Naive thymus-derived CD4-positive, alpha-beta T cell (primary cell): ENCODE results near the gene PRSS22. TPM values are rescaled to one million over a fixed set of nuclear protein-coding genes. Genes with fewer than 3 reads are reported as not detected.

Source experiments
- ATAC-seq: fragments of 150-1000 bp; cut with Tn5 transposase; 2 replicates; pipeline ENCODE4 v1.10.0; 2021; ENCODE audit warnings: mild to moderate bottlenecking, moderate library complexity
- CTCF ChIA-PET: fragments of 350-600 bp; sonication (Branson Sonifier 250); formaldehyde crosslinking; loops from one replicate; lab custom pipeline; 2021; ENCODE audit warnings: antibody characterized with exemption; lab: Charles Lee
- POLR2A ChIA-PET: fragments of 350-600 bp; sonication (Branson Sonifier 250); formaldehyde crosslinking; loops from one replicate; lab custom pipeline; 2021; ENCODE audit warnings: antibody characterized with exemption, inconsistent platforms; lab: Charles Lee
- DNase-seq, 9 donors: peaks; one replicate each; pipeline versions ENCODE4 v3.0.0 to v3.0.0-alpha.2; 2020 to 2022; ENCODE audit warnings: mixed read lengths in 1 of 9
- H3K27ac ChIP-seq: one replicate; pipeline ENCODE4 v1.7.0; 2013; ENCODE audit warnings: mild to moderate bottlenecking, low read depth, low read length, moderate library complexity
- H3K27me3 ChIP-seq, 2 donors: one replicate each; pipeline ENCODE4 v1.7.0; 2013; ENCODE audit warnings: low read length in 2 of 2, mild to moderate bottlenecking in 2 of 2, moderate library complexity in 2 of 2; ENCODE audit not compliant: control insufficient read depth in 2 of 2, insufficient read depth in 2 of 2
- H3K36me3 ChIP-seq, 3 experiments: 1 replicate in 2 of 3; 2 replicates in 1 of 3; pipeline ENCODE4 v1.7.0; 2013; ENCODE audit warnings: low read length in 3 of 3, mild to moderate bottlenecking in 3 of 3, moderate library complexity in 1 of 3; ENCODE audit not compliant: insufficient read depth in 3 of 3, control insufficient read depth in 2 of 3
- H3K4me1 ChIP-seq, 2 donors: one replicate each; pipeline ENCODE4 v1.7.0; 2013; ENCODE audit warnings: low read length in 2 of 2, mild to moderate bottlenecking in 2 of 2, moderate library complexity in 1 of 2; ENCODE audit not compliant: control insufficient read depth in 2 of 2, insufficient read depth in 2 of 2
- H3K4me3 ChIP-seq: 2 replicates; pipeline ENCODE4 v1.7.0; 2013; ENCODE audit warnings: mild to moderate bottlenecking, low read length
- H3K9me3 ChIP-seq, 3 experiments: 1 replicate in 2 of 3; 2 replicates in 1 of 3; pipeline ENCODE4 v1.7.0; 2013; ENCODE audit warnings: low read length in 3 of 3; ENCODE audit not compliant: control insufficient read depth in 2 of 3
- H3K27ac Mint-ChIP-seq, 9 donors: one replicate each; pipeline ENCODE4 v1.8.0; 2020 to 2022; ENCODE audit warnings: mixed read lengths in 9 of 9, mild to moderate bottlenecking in 8 of 9, moderate library complexity in 5 of 9, inconsistent platforms in 2 of 9
- H3K27me3 Mint-ChIP-seq, 5 donors: one replicate each; pipeline ENCODE4 v1.8.0; 2021 to 2022; ENCODE audit warnings: mixed read lengths in 5 of 5, mild to moderate bottlenecking in 1 of 5
- H3K36me3 Mint-ChIP-seq, 5 donors: one replicate each; pipeline ENCODE4 v1.8.0; 2020 to 2022; ENCODE audit warnings: mixed read lengths in 5 of 5, mild to moderate bottlenecking in 3 of 5, inconsistent platforms in 1 of 5
- H3K4me1 Mint-ChIP-seq, 7 donors: one replicate each; pipeline ENCODE4 v1.8.0; 2020 to 2022; ENCODE audit warnings: mixed read lengths in 7 of 7, mild to moderate bottlenecking in 3 of 7, inconsistent platforms in 1 of 7
- H3K4me3 Mint-ChIP-seq, 10 donors: one replicate each; pipeline ENCODE4 v1.8.0; 2020 to 2022; ENCODE audit warnings: mild to moderate bottlenecking in 10 of 10, mixed read lengths in 10 of 10, moderate library complexity in 6 of 10, inconsistent platforms in 2 of 10
- H3K9me3 Mint-ChIP-seq, 11 donors: one replicate each; pipeline ENCODE4 v1.8.0; 2020 to 2022; ENCODE audit warnings: mixed read lengths in 11 of 11, mild to moderate bottlenecking in 4 of 11, inconsistent platforms in 1 of 11, moderate library complexity in 1 of 11
- intact Hi-C, 2 donors: fragments of 100-400 bp; cut with micrococcal nuclease; formaldehyde crosslinking; loops; one replicate each; pipeline ENCODE4 v1.15.1; 2023
- polyA plus RNA-seq, 2 donors: library from polyadenylated mRNA; unstranded; fragments of 300-500 nt; fragmentation: Illumina TruSeq; gene quantifications; one replicate each; pipeline ENCODE4 v1.2.3, GENCODE V29; 2021
- total RNA-seq, 6 experiments: library from RNA in 5 of 6; stranded (reverse) in 5 of 6; gene quantifications; 1 replicate in 5 of 6; 2 replicates in 1 of 6; pipeline ENCODE4 v1.2.3 and lab custom pipeline; 2021 to 2026

The PRSS22 gene
- total and polyA plus RNA-seq, 7 experiments from 2014 or later: 0.59 to 0.72 TPM; not detected in 5

- Mint-ChIP-seq H3K4me1 (no peaks in the 10 kb centered on the region), H3K9me3 (no peaks in the 10 kb centered on the region), H3K4me3 (no peak overlapping the region), H3K27ac (no peak overlapping the region), H3K27me3 (no peaks in the 10 kb centered on the region), H3K36me3 (no peaks in the 10 kb centered on the region)
- Histone ChIP-seq H3K27me3 (no peaks in the 10 kb centered on the region), H3K9me3 (no peaks in the 10 kb centered on the region), H3K4me3 (no peak overlapping the region), H3K36me3 (peaks cover 0 to 36% (median 0%) of the 10 kb centered on the region in 3 experiments), H3K4me1 (no peaks in the 10 kb centered on the region), H3K27ac (no peak overlapping the region)
- ChIA-PET CTCF (no interaction called here), POLR2A (no interaction called here)
- DNase-seq: no peak
- ATAC-seq: no peak
- intact Hi-C loops: no loop called here
These were observed 39.1 kb upstream of the PRSS22 start for GRCh38 chr16:2897110-2897509.

GRCh38 chr16:2896480-2897010, 38.6 kb upstream of the PRSS22 start:
- intact Hi-C loops: no loop called here
- no peaks in the 10 kb centered on the region for H3K4me1 Mint-ChIP-seq
- no peak for DNase-seq
- Histone ChIP-seq H3K4me3 (no peak overlapping the region), H3K36me3 (peaks cover 0 to 36% (median 0%) of the 10 kb centered on the region in 3 experiments), H3K27me3 (no peaks in the 10 kb centered on the region), H3K9me3 (no peaks in the 10 kb centered on the region), H3K27ac (no peak overlapping the region), H3K4me1 (no peaks in the 10 kb centered on the region)
- no peaks in the 10 kb centered on the region for H3K9me3 Mint-ChIP-seq
- H3K27me3 Mint-ChIP-seq: no peaks in the 10 kb centered on the region
- POLR2A ChIA-PET: no interaction called here
- CTCF ChIA-PET: no interaction called here
- H3K4me3 Mint-ChIP-seq: no peak overlapping the region
- no peak for ATAC-seq
- no peak overlapping the region for H3K27ac Mint-ChIP-seq
- no peaks in the 10 kb centered on the region for H3K36me3 Mint-ChIP-seq

GRCh38 chr16:2895813-2896212, 37.8 kb upstream of the PRSS22 start:
- Mint-ChIP-seq H3K4me3 (no peak overlapping the region), H3K9me3 (no peaks in the 10 kb centered on the region), H3K36me3 (no peaks in the 10 kb centered on the region), H3K4me1 (no peaks in the 10 kb centered on the region), H3K27ac (no peak overlapping the region), H3K27me3 (no peaks in the 10 kb centered on the region)
- no peaks in the 10 kb centered on the region for H3K9me3 ChIP-seq
- no peaks in the 10 kb centered on the region for H3K27me3 ChIP-seq
- ChIA-PET CTCF (no interaction called here), POLR2A (no interaction called here)
- H3K4me3 ChIP-seq: no peak overlapping the region
- H3K36me3 ChIP-seq: peaks cover 0 to 36% (median 0%) of the 10 kb centered on the region in 3 experiments
- intact Hi-C loops: no loop called here
- no peak for DNase-seq
- no peak for ATAC-seq
- no peak overlapping the region for H3K27ac ChIP-seq
- H3K4me1 ChIP-seq: no peaks in the 10 kb centered on the region

- no peak overlapping the region for H3K27ac ChIP-seq
- no peaks in the 10 kb centered on the region for H3K4me1 ChIP-seq
- POLR2A ChIA-PET: interaction anchor here (1.0 kb wide), 1 partner anchor 11 kb away, joined by 3 read pairs; the partner anchor contains the start of gene FLYWCH2
- H3K36me3 Mint-ChIP-seq: no peaks in the 10 kb centered on the region
- intact Hi-C loops: no loop called here
- H3K27me3 ChIP-seq: no peaks in the 10 kb centered on the region
- ATAC-seq: no peak
- H3K36me3 ChIP-seq: peaks cover 0 to 36% (median 0%) of the 10 kb centered on the region in 3 experiments
- no peaks in the 10 kb centered on the region for H3K27me3 Mint-ChIP-seq
- H3K4me3 Mint-ChIP-seq: no peak overlapping the region
- H3K9me3 ChIP-seq: no peaks in the 10 kb centered on the region
- H3K9me3 Mint-ChIP-seq: no peaks in the 10 kb centered on the region
- H3K27ac Mint-ChIP-seq: no peak overlapping the region
- H3K4me3 ChIP-seq: no peak overlapping the region
- H3K4me1 Mint-ChIP-seq: no peaks in the 10 kb centered on the region
- CTCF ChIA-PET: no interaction called here
- no peak for DNase-seq
These were observed 36.3 kb upstream of the PRSS22 start for GRCh38 chr16:2894231-2894630.

GRCh38 chr16:2884041-2884451, 26.1 kb upstream of the PRSS22 start:
- Mint-ChIP-seq H3K4me3 (peak overlapping the region; percentile 83 to 94 (median 91)), H3K27me3 (no peaks in the 10 kb centered on the region), H3K27ac (peak overlapping the region; percentile 76 to 99 (median 90)), H3K9me3 (no peaks in the 10 kb centered on the region), H3K36me3 (peaks cover 0 to 3% (median 0%) of the 10 kb centered on the region in 5 donors), H3K4me1 (peaks cover 0 to 20% (median 15%) of the 10 kb centered on the region in 7 donors)
- H3K27ac ChIP-seq: peak overlapping the region; percentile 84
- ChIA-PET CTCF (interaction anchor here (0.7 to 2.3 kb wide), 3 partner anchors 16 to 23 kb away, joined by 3 to 8 read pairs (median 4); no protein-coding TSS in a partner anchor), POLR2A (interaction anchor here (1.1 to 2.8 kb wide), 5 partner anchors 15 to 43 kb away, joined by 3 to 37 read pairs (median 5); partner anchors contain the start of gene FLYWCH1)
- H3K27me3 ChIP-seq: no peaks in the 10 kb centered on the region
- H3K9me3 ChIP-seq: no peaks in the 10 kb centered on the region
- peaks cover 6% of the 10 kb centered on the region in 2 donors for H3K4me1 ChIP-seq
- peaks cover 0 to 3% (median 0%) of the 10 kb centered on the region in 3 experiments for H3K36me3 ChIP-seq
- intact Hi-C loops: loop anchor here (5.0 kb wide), 3 partner anchors 98 to 1733 kb away; partner anchors contain the start of genes ELOB (in 1 of the 2) and PKMYT1 (in 1 of the 2)
- no peak for DNase-seq
- no peak for ATAC-seq
- H3K4me3 ChIP-seq: peak overlapping the region; percentile 69

GRCh38 chr16:2883458-2883908, 25.5 kb upstream of the PRSS22 start:
- Mint-ChIP-seq H3K36me3 (peaks cover 0 to 3% (median 0%) of the 10 kb centered on the region in 5 donors), H3K9me3 (no peaks in the 10 kb centered on the region), H3K4me1 (peaks cover 0 to 19% (median 14%) of the 10 kb centered on the region in 7 donors), H3K4me3 (peak overlapping the region; percentile 83 to 94 (median 91)), H3K27me3 (no peaks in the 10 kb centered on the region), H3K27ac (peak overlapping the region; percentile 76 to 99 (median 90))
- Histone ChIP-seq H3K27me3 (no peaks in the 10 kb centered on the region), H3K4me1 (peaks cover 6% of the 10 kb centered on the region in 2 donors), H3K9me3 (no peaks in the 10 kb centered on the region), H3K27ac (peak overlapping the region; percentile 84), H3K36me3 (peaks cover 0 to 3% (median 0%) of the 10 kb centered on the region in 3 experiments), H3K4me3 (peak overlapping the region; percentile 69)
- ATAC-seq (no peak), DNase-seq (peak in 2 of 9 donors; percentile 18 to 41)
- ChIA-PET CTCF (interaction anchor here (0.5 to 2.3 kb wide), 6 partner anchors 16 to 78 kb away, joined by 3 to 8 read pairs (median 4); no protein-coding TSS in a partner anchor), POLR2A (interaction anchor here (0.8 to 2.8 kb wide), 11 partner anchors 9 to 98 kb away, joined by 3 to 37 read pairs (median 5); partner anchors contain the start of gene FLYWCH1)
- intact Hi-C loops: loop anchor here (1.0 to 5.0 kb wide), 9 partner anchors 8 to 1734 kb away; partner anchors contain the start of genes ELOB (in 1 of the 2), HCFC1R1 (in 1 of the 2), PKMYT1 (in 1 of the 2) and SRRM2 (in 1 of the 2)
